Activated CD8-positive, alpha-beta memory T cell treated with anti-CD3 and anti-CD28 coated beads, Interleukin-2, amount 10 ng/mL, durations not matched to agents 7 days and 5 days (primary cell): ENCODE data around the gene YIF1A. TPM values are rescaled to one million over a fixed set of nuclear protein-coding genes. Genes with fewer than 3 reads are reported as not detected.

Experiments
- ATAC-seq: fragments of 150-1000 bp; cut with Tn5 transposase; one replicate; pipeline ENCODE4 v1.10.0; 2021; ENCODE audit warnings: moderate library complexity
- CTCF ChIA-PET: fragments of 350-600 bp; sonication (Branson Sonifier 250); formaldehyde crosslinking; loops from one replicate; lab custom pipeline; 2021; ENCODE audit warnings: antibody characterized with exemption; lab: Charles Lee
- DNase-seq: peaks from one replicate; pipeline ENCODE4 v3.0.0-alpha.2; 2020
- H3K27ac Mint-ChIP-seq: one replicate; pipeline ENCODE4 v1.8.0; 2021; ENCODE audit warnings: mild to moderate bottlenecking, mixed read lengths
- H3K27me3 Mint-ChIP-seq: one replicate; pipeline ENCODE4 v1.8.0; 2021; ENCODE audit warnings: mixed read lengths
- H3K36me3 Mint-ChIP-seq: one replicate; pipeline ENCODE4 v1.8.0; 2021; ENCODE audit warnings: mild to moderate bottlenecking, mixed read lengths
- H3K4me1 Mint-ChIP-seq: one replicate; pipeline ENCODE4 v1.8.0; 2021; ENCODE audit warnings: mixed read lengths
- H3K4me3 Mint-ChIP-seq: one replicate; pipeline ENCODE4 v1.8.0; 2021; ENCODE audit warnings: mild to moderate bottlenecking, moderate library complexity, mixed read lengths
- H3K9me3 Mint-ChIP-seq: one replicate; pipeline ENCODE4 v1.8.0; 2022; ENCODE audit warnings: low read depth, mixed read lengths
- total RNA-seq, 2 experiments: library from RNA; stranded (reverse); gene quantifications; one replicate each; pipeline ENCODE4 v1.2.3, GENCODE V29; 2021

The YIF1A gene
- total RNA-seq, 2 experiments from 2014 or later = 56.5 to 73.9 TPM

- Mint-ChIP-seq H3K9me3 (no peaks in the 10 kb centered on the region), H3K36me3 (no peaks in the 10 kb centered on the region), H3K27ac (no peak overlapping the region), H3K4me1 (peaks cover 24% of the 10 kb centered on the region), H3K27me3 (peaks cover 30% of the 10 kb centered on the region), H3K4me3 (no peak overlapping the region)
- DNase-seq (no peak), ATAC-seq (no peak)
- CTCF ChIA-PET = interaction anchor here (0.7 to 1.5 kb wide), 2 partner anchors 11 to 17 kb away, joined by 3 read pairs; no protein-coding TSS in a partner anchor
These were observed 5.1 kb upstream of the YIF1A start for GRCh38 chr11:66293777-66294625.

- H3K27ac Mint-ChIP-seq = no peak overlapping the region
- ATAC-seq = no peak
- H3K27me3 Mint-ChIP-seq = peaks cover 30% of the 10 kb centered on the region
- H3K9me3 Mint-ChIP-seq = no peaks in the 10 kb centered on the region
- CTCF ChIA-PET = interaction anchor here (0.7 to 1.5 kb wide), 2 partner anchors 11 to 18 kb away, joined by 3 read pairs; no protein-coding TSS in a partner anchor
- no peak for DNase-seq
- peaks cover 26% of the 10 kb centered on the region for H3K4me1 Mint-ChIP-seq
- no peaks in the 10 kb centered on the region for H3K36me3 Mint-ChIP-seq
- no peak overlapping the region for H3K4me3 Mint-ChIP-seq
These were observed 4.4 kb upstream of the YIF1A start for GRCh38 chr11:66293352-66293751.

- DNase-seq (no peak), ATAC-seq (no peak)
- Mint-ChIP-seq H3K36me3 (no peaks in the 10 kb centered on the region), H3K27me3 (peaks cover 30% of the 10 kb centered on the region), H3K4me1 (peaks cover 31% of the 10 kb centered on the region), H3K9me3 (no peaks in the 10 kb centered on the region), H3K4me3 (no peak overlapping the region), H3K27ac (no peak overlapping the region)
- CTCF ChIA-PET = no interaction called here
These were observed 3.8 kb upstream of the YIF1A start for GRCh38 chr11:66292543-66293332.

- CTCF ChIA-PET = interaction anchor here (0.5 to 4.1 kb wide), 6 partner anchors 9 to 126 kb away, joined by 3 to 31 read pairs (median 4); partner anchors contain the start of gene RIN1
- Mint-ChIP-seq H3K4me1 (peaks cover 39% of the 10 kb centered on the region), H3K4me3 (no peak within 1 kb of the TSS), H3K27me3 (peaks cover 30% of the 10 kb centered on the region), H3K27ac (no peak within 1 kb of the TSS), H3K36me3 (no peaks in the 10 kb centered on the region), H3K9me3 (no peaks in the 10 kb centered on the region)
- DNase-seq = no peak
- ATAC-seq = no peak
These were observed 3.0 kb upstream of the YIF1A start, which contains the start of gene TMEM151A for GRCh38 chr11:66291706-66292542. Gene TMEM151A, plus strand, starts transcription at chr11:66291894. Its CDS starts 120 bp downstream, at chr11:66292014.

- ATAC-seq = no peak
- H3K4me3 Mint-ChIP-seq = no peak overlapping the region
These were observed 2.4 kb upstream of the YIF1A start for GRCh38 chr11:66291303-66291705.

GRCh38 chr11:66290330-66290621 lies 1.3 kb upstream of the YIF1A start:
- CTCF ChIA-PET = interaction anchor here (1.5 to 4.1 kb wide), 3 partner anchors 9 to 46 kb away, joined by 4 to 31 read pairs (median 8); partner anchors contain the start of gene RIN1
- Mint-ChIP-seq H3K27me3 (peaks cover 30% of the 10 kb centered on the region), H3K4me3 (peak overlapping the region; percentile 91), H3K27ac (no peak overlapping the region), H3K4me1 (peaks cover 41% of the 10 kb centered on the region), H3K9me3 (no peaks in the 10 kb centered on the region), H3K36me3 (no peaks in the 10 kb centered on the region)
- ATAC-seq (no peak), DNase-seq (no peak)

More at GRCh38 chr11:66291303-66291705, 2.4 kb upstream of the YIF1A start:
- Mint-ChIP-seq H3K9me3 (no peaks in the 10 kb centered on the region), H3K4me1 (peaks cover 41% of the 10 kb centered on the region), H3K36me3 (no peaks in the 10 kb centered on the region), H3K27me3 (peaks cover 30% of the 10 kb centered on the region), H3K27ac (no peak overlapping the region)
- CTCF ChIA-PET = interaction anchor here (0.5 to 4.1 kb wide), 6 partner anchors 9 to 127 kb away, joined by 3 to 31 read pairs (median 4); partner anchors contain the start of gene RIN1
- DNase-seq = no peak

- Mint-ChIP-seq H3K4me3 (peak overlapping the region; percentile 91), H3K36me3 (no peaks in the 10 kb centered on the region), H3K27me3 (peaks cover 30% of the 10 kb centered on the region), H3K9me3 (no peaks in the 10 kb centered on the region), H3K27ac (peak overlapping the region; percentile 73), H3K4me1 (peaks cover 41% of the 10 kb centered on the region)
- DNase-seq (peak; percentile 85), ATAC-seq (peak; percentile 57)
- CTCF ChIA-PET = interaction anchor here (0.7 to 8.5 kb wide), 20 partner anchors 8 to 245 kb away, joined by 3 to 75 read pairs (median 4); partner anchors contain the start of genes CD248, MRPL11 and RIN1
These were observed 796 bp upstream of the YIF1A start for GRCh38 chr11:66289548-66290329.

- DNase-seq (no peak), ATAC-seq (no peak)
- peaks cover 24% of the 10 kb centered on the region for H3K27me3 Mint-ChIP-seq
- no peaks in the 10 kb centered on the region for H3K36me3 Mint-ChIP-seq
- peak overlapping the region; percentile 89 for H3K27ac Mint-ChIP-seq
- peaks cover 43% of the 10 kb centered on the region for H3K4me1 Mint-ChIP-seq
- H3K4me3 Mint-ChIP-seq = peak overlapping the region; percentile 91
- no peaks in the 10 kb centered on the region for H3K9me3 Mint-ChIP-seq
- CTCF ChIA-PET = interaction anchor here (0.7 to 8.5 kb wide), 21 partner anchors 8 to 244 kb away, joined by 3 to 75 read pairs (median 4); partner anchors contain the start of genes MRPL11 and RIN1
These were observed 863 bp downstream of the YIF1A start for GRCh38 chr11:66287889-66288670.

- CTCF ChIA-PET = interaction anchor here (0.6 to 8.5 kb wide), 7 partner anchors 15 to 65 kb away, joined by 3 to 75 read pairs (median 3); no protein-coding TSS in a partner anchor
- Mint-ChIP-seq H3K27ac (peak overlapping the region; percentile 52), H3K4me3 (peak overlapping the region; percentile 54), H3K4me1 (peaks cover 46% of the 10 kb centered on the region), H3K9me3 (no peaks in the 10 kb centered on the region), H3K36me3 (no peaks in the 10 kb centered on the region), H3K27me3 (peaks cover 17% of the 10 kb centered on the region)
- no peak for ATAC-seq
- DNase-seq = no peak
These were observed 1.6 kb downstream of the YIF1A start for GRCh38 chr11:66287211-66287888.

GRCh38 chr11:66286699-66287098 lies 2.2 kb downstream of the YIF1A start:
- Mint-ChIP-seq H3K4me3 (no peak overlapping the region), H3K27ac (peak overlapping the region; percentile 32), H3K36me3 (no peaks in the 10 kb centered on the region), H3K27me3 (peaks cover 17% of the 10 kb centered on the region), H3K4me1 (peaks cover 50% of the 10 kb centered on the region), H3K9me3 (no peaks in the 10 kb centered on the region)
- ATAC-seq = no peak
- CTCF ChIA-PET = interaction anchor here (0.6 to 8.5 kb wide), 5 partner anchors 14 to 65 kb away, joined by 3 to 75 read pairs (median 3); no protein-coding TSS in a partner anchor
- no peak for DNase-seq
